K562 (cell line): Measurements from ENCODE around the gene TEDC1. TPM values are rescaled to one million over a fixed set of nuclear protein-coding genes. Genes with fewer than 3 reads are reported as not detected.
A peak's percentile ranks its signal among the peaks of the same experiment; 100 is the strongest.

ENCODE experiments used
- ATAC-seq: fragments of 200-7000 bp; cut with Tn5 transposase; 3 replicates; pipeline ENCODE4 v1.9.1; 2020; ENCODE audit warnings: moderate library complexity
- BruUV-seq: library from RNA; stranded (reverse); fragments of 400-500 nt; replicated peaks from 2 replicates; lab custom pipeline; 2021; lab: Mats Ljungman, UMichigan
- CTCF ChIA-PET: fragments of 300-600 bp; formaldehyde crosslinking; extraction: SDS; loops from one replicate; lab custom pipeline; 2021; ENCODE audit warnings: low intra/inter-chr PET ratio; lab: Yijun Ruan, JAX
- POLR2A ChIA-PET: fragments of 300-600, 350-650 bp; sonication (Branson Sonifier 250); formaldehyde crosslinking; extraction: SDS; loops from one replicate; lab custom pipeline; 2021; ENCODE audit warnings: antibody characterized with exemption, inconsistent platforms; lab: Yijun Ruan, JAX
- DNase-seq, 4 experiments: peaks; one replicate each; pipeline versions ENCODE4 v3.0.0 to v3.0.0-alpha.2; 2011 to 2018; ENCODE audit warnings: low spot score in 3 of 4, mixed read lengths in 3 of 4; ENCODE audit errors: extremely low read depth in 1 of 4
- FAIRE-seq: peaks from 2 replicates; lab custom pipeline; 2011; peaks lifted over from hg19 to GRCh38; lab: Jason Lieb, UNC
- H2AFZ ChIP-seq: 2 replicates; pipeline ENCODE4 v1.6.0; 2011; ENCODE audit warnings: low read depth, low read length, control low read depth, inconsistent platforms
- H3K27ac ChIP-seq: fragments of 200-600 bp; 3 replicates; pipeline ENCODE4 v1.8.0; 2011; ENCODE audit warnings: low read depth, mild to moderate bottlenecking, control low read depth, inconsistent platforms, low read length, moderate library complexity, mixed read lengths; ENCODE audit errors: extremely low read depth
- H3K27me3 ChIP-seq, 2 experiments: fragments of 300-600 bp in 1 of 2; 2 replicates in 1 of 2; 3 replicates in 1 of 2; pipeline versions ENCODE4 v1.6.0 to v1.8.0; 2011; ENCODE audit warnings: inconsistent platforms in 2 of 2, low read length in 2 of 2, mild to moderate bottlenecking in 1 of 2, mixed read lengths in 1 of 2, moderate library complexity in 1 of 2; ENCODE audit not compliant: control insufficient read depth in 2 of 2, insufficient read depth in 2 of 2
- H3K36me3 ChIP-seq: fragments of 300-600 bp; 3 replicates; pipeline ENCODE4 v1.8.0; 2011; ENCODE audit warnings: mild to moderate bottlenecking, low read length, inconsistent platforms; ENCODE audit not compliant: control insufficient read depth, insufficient read depth
- H3K4me1 ChIP-seq, 2 experiments: fragments of 200-600 bp in 1 of 2; replicated peaks in 1 of 2; 2 replicates in 1 of 2; 3 replicates in 1 of 2; pipeline versions ENCODE4 v1.5.1 to v1.8.0; 2011; ENCODE audit warnings: inconsistent platforms in 2 of 2, low read length in 2 of 2, mild to moderate bottlenecking in 1 of 2, mixed read lengths in 1 of 2, moderate library complexity in 1 of 2; ENCODE audit not compliant: control insufficient read depth in 2 of 2, insufficient read depth in 2 of 2
- H3K4me2 ChIP-seq: 2 replicates; pipeline ENCODE4 v1.6.1; 2011; ENCODE audit warnings: low read length, control low read depth, inconsistent platforms, mixed read lengths; ENCODE audit not compliant: insufficient read depth
- H3K4me3 ChIP-seq: fragments of 200-600 bp; sonication (generic), shearing (Covaris generic); 2 replicates; pipeline ENCODE4 v1.5.1; 2016; ENCODE audit warnings: control low read depth, inconsistent platforms
- H3K79me2 ChIP-seq: fragments of 200-600 bp; 3 replicates; pipeline ENCODE4 v1.8.0; 2011; ENCODE audit warnings: low read length, inconsistent platforms; ENCODE audit not compliant: control insufficient read depth, insufficient read depth
- H3K9ac ChIP-seq, 2 experiments: 2 replicates each; pipeline versions ENCODE4 v1.6.0 to v1.6.1; 2011; ENCODE audit warnings: low read depth in 2 of 2, low read length in 2 of 2, control low read depth in 1 of 2, inconsistent platforms in 1 of 2, mild to moderate bottlenecking in 1 of 2, mixed read lengths in 1 of 2; ENCODE audit not compliant: insufficient read depth in 1 of 2
- H3K9me1 ChIP-seq: one replicate; pipeline ENCODE4 v1.6.0; 2011; ENCODE audit warnings: inconsistent platforms, mild to moderate bottlenecking, low read length, moderate library complexity; ENCODE audit not compliant: control insufficient read depth, insufficient read depth
- H3K9me3 ChIP-seq: replicated peaks from 2 replicates; pipeline ENCODE4 v1.5.1; 2011; ENCODE audit warnings: low read depth, low read length, inconsistent platforms; ENCODE audit not compliant: control insufficient read depth, insufficient read depth
- H4K20me1 ChIP-seq: replicated peaks from 2 replicates; pipeline ENCODE4 v1.6.1; 2011; ENCODE audit warnings: low read length, inconsistent platforms, mixed read lengths; ENCODE audit not compliant: control insufficient read depth, insufficient read depth
- CHD1 ChIP-seq: fragments of 200-600 bp; sonication (generic); IDR thresholded peaks from one replicate; pipeline ENCODE4 v1.6.1; 2012; ENCODE audit warnings: mild to moderate bottlenecking, moderate library complexity, low read length, inconsistent platforms
- CREB3L1 ChIP-seq: fragments of 450-650 bp; IDR thresholded peaks from 2 replicates; pipeline ENCODE4 v1.6.1; 2014; ENCODE audit warnings: low read depth, mild to moderate bottlenecking, moderate library complexity, borderline replicate concordance
- E2F6 ChIP-seq, 2 experiments: IDR thresholded peaks; 2 replicates each; pipeline ENCODE4 v1.6.1; 2011; ENCODE audit warnings: borderline replicate concordance in 1 of 2, control low read depth in 1 of 2, low read depth in 1 of 2, low read length in 1 of 2, mild to moderate bottlenecking in 1 of 2, mixed read lengths in 1 of 2, moderate library complexity in 1 of 2; ENCODE audit not compliant: insufficient read depth in 1 of 2, insufficient read length in 1 of 2, poor library complexity in 1 of 2, severe bottlenecking in 1 of 2; ENCODE audit errors: extremely low read depth in 1 of 2
- EGR1 ChIP-seq: fragments of 450-650 bp; conservative IDR thresholded peaks from 2 replicates; pipeline ENCODE4 v1.6.1; 2017; ENCODE audit warnings: mild to moderate bottlenecking
- GABPB1 ChIP-seq: sonication (generic); formaldehyde crosslinking; IDR thresholded peaks from 2 replicates; pipeline ENCODE4 v1.8.0; 2022; ENCODE audit warnings: mild to moderate bottlenecking, missing genetic modification reagents
- ILF3 ChIP-seq: fragments of 450-650 bp; IDR thresholded peaks from 2 replicates; pipeline ENCODE4 v1.6.1; 2018; ENCODE audit warnings: antibody characterized with exemption, mild to moderate bottlenecking, moderate library complexity, borderline replicate concordance
- PHB2 ChIP-seq: fragments of 450-650 bp; IDR thresholded peaks from 2 replicates; pipeline ENCODE4 v1.6.1; 2017; ENCODE audit warnings: low read depth
- SP1 ChIP-seq: sonication (generic); formaldehyde crosslinking; IDR thresholded peaks from 2 replicates; pipeline ENCODE4 v1.8.1; 2022; ENCODE audit warnings: mild to moderate bottlenecking, missing genetic modification reagents
- TEAD1 ChIP-seq, 2 experiments: fragments of 450-650 bp in 1 of 2; sonication (generic) in 1 of 2; formaldehyde crosslinking; IDR thresholded peaks; 2 replicates each; pipeline versions ENCODE4 v1.4.0 to v1.8.0; 2020 to 2022; ENCODE audit warnings: mild to moderate bottlenecking in 2 of 2, missing genetic modification reagents in 1 of 2
- TFAP4 ChIP-seq: sonication (generic); formaldehyde crosslinking; IDR thresholded peaks from 2 replicates; pipeline ENCODE4 v1.8.0; 2022; ENCODE audit warnings: missing genetic modification reagents, mild to moderate bottlenecking, moderate library complexity, borderline replicate concordance
- VEZF1 ChIP-seq: fragments of 200-800 bp; sonication (Bioruptor generic); IDR thresholded peaks from 2 replicates; pipeline ENCODE4 v1.6.1; 2017; ENCODE audit warnings: missing genetic modification characterization, missing compliant biosample characterization
- ZFX ChIP-seq: sonication (generic); formaldehyde crosslinking; IDR thresholded peaks from 2 replicates; pipeline ENCODE4 v1.8.0; 2022; ENCODE audit warnings: mild to moderate bottlenecking, missing genetic modification reagents, moderate library complexity
- ZNF224 ChIP-seq: sonication (generic); formaldehyde crosslinking; IDR thresholded peaks from 2 replicates; pipeline ENCODE4 v1.8.0; 2022; ENCODE audit warnings: mild to moderate bottlenecking, missing genetic modification reagents
- WGBS: fragments of 100-300 bp; shearing (Covaris generic); methylation state at CpG from one replicate; pipeline ENCODE4 v1.1.6; 2016; ENCODE audit warnings: low coverage, mixed read lengths; ENCODE audit not compliant: insufficient coverage; ENCODE audit errors: missing lambda C conversion rate; 5-methylcytosine and 5-hydroxymethylcytosine counted together
- in situ Hi-C: fragments of 300-500 bp; cut with MboI; formaldehyde crosslinking; loops from 4 replicates; pipeline ENCODE4 v1.15.0; 2018; ENCODE audit warnings: inconsistent platforms, mixed read lengths
- intact Hi-C: fragments of 100-400 bp; cut with micrococcal nuclease; formaldehyde crosslinking; loops from 2 replicates; pipeline ENCODE4 v1.14.2; 2022
- polyA plus RNA-seq, 8 experiments: library from polyadenylated mRNA; depleted of rRNA in 4 of 8; stranded (reverse) in 5 of 8; unstranded in 3 of 8; fragments of >200 nt; fragmentation: Nextera tagmentation in 2 of 8; fragmentation: Illumina TruSeq in 1 of 8; extraction: Ambion mirVana in 2 of 8; extraction: Trizol in 1 of 8; gene quantifications; 2 replicates each; pipeline versions ENCODE4 v1.2.1 to v1.2.3, GENCODE V29; 2011 to 2014; ENCODE audit warnings: inconsistent platforms in 1 of 8, missing spikeins in 1 of 8
- total RNA-seq, 7 experiments: library from RNA; depleted of rRNA in 6 of 7; stranded (reverse); fragments of >200 nt in 6 of 7; fragmentation: Illumina TruSeq in 2 of 7; extraction: Trizol in 2 of 7; gene quantifications; 2 replicates each; pipeline versions ENCODE4 v1.2.1 to v1.2.3, GENCODE V29; 2011 to 2021; ENCODE audit warnings: low replicate concordance in 1 of 7
- TF ChIP-seq, protein P1 (sequence below): fragments of 450-650 bp; IDR thresholded peaks from 2 replicates; pipeline ENCODE4 v1.6.1; 2016; ENCODE audit warnings: missing biosample characterization, missing genetic modification characterization

TEDC1 gene
- total and polyA plus RNA-seq, 9 of the 15 experiments (the other 6 are each of a cell fraction or from before 2014, with no cell fraction given) = 0.21 to 28.3 (median 5.9) TPM

GRCh38 chr14:105477660-105478397 is 13.2 kb upstream of the TEDC1 start:
- Histone ChIP-seq H3K9me1 (no peaks in the 10 kb centered on the region), H3K4me3 (no peak overlapping the region), H3K79me2 (no peaks in the 10 kb centered on the region), H3K4me1 (peaks cover 5 to 94% of the 10 kb centered on the region in 2 experiments), H3K36me3 (no peaks in the 10 kb centered on the region), H3K4me2 (no peak overlapping the region), H3K9me3 (no peaks in the 10 kb centered on the region), H3K9ac (no peak overlapping the region), H4K20me1 (no peaks in the 10 kb centered on the region; the same call in 1 of the 2 replicates), H3K27ac (no peak overlapping the region), H3K27me3 (peaks cover 0 to 7% of the 10 kb centered on the region in 2 experiments; a peak in 1 of 5 replicates), H2AFZ (no peak overlapping the region)
- BruUV-seq = no TSS peak
- no peak for ATAC-seq
- in situ Hi-C loops = no loop called here
- intact Hi-C loops = loop anchor here (10.0 kb wide), 1 partner anchor 47 kb away; the partner anchor contains the start of gene TMEM121
- no peak for FAIRE-seq
- peak; percentile 35 to 73 (median 62) for DNase-seq
- WGBS = 7% methylated on average over 13 of the region's 56 CpGs
- POLR2A ChIA-PET = interaction anchor here (0.5 kb wide), 1 partner anchor 29 kb away, joined by 4 read pairs; no protein-coding TSS in a partner anchor
- CTCF ChIA-PET = no interaction called here
- no peak for TF ChIP-seq ILF3
- TF ChIP-seq TFAP4 (CRISPR knock-in tag) = no peak
- TF ChIP-seq E2F6 (IDR thresholded peaks at IDR 0.05; ENCODE audit: borderline replicate concordance in 1 of 2, extremely low read depth in 1 of 2, insufficient read depth in 1 of 2, insufficient read length in 1 of 2, low read depth in 1 of 2, low read length in 1 of 2, poor library complexity in 1 of 2, severe bottlenecking in 1 of 2) = peak in 1 of 2 experiments; percentile 39
- TF ChIP-seq, protein P1, sequence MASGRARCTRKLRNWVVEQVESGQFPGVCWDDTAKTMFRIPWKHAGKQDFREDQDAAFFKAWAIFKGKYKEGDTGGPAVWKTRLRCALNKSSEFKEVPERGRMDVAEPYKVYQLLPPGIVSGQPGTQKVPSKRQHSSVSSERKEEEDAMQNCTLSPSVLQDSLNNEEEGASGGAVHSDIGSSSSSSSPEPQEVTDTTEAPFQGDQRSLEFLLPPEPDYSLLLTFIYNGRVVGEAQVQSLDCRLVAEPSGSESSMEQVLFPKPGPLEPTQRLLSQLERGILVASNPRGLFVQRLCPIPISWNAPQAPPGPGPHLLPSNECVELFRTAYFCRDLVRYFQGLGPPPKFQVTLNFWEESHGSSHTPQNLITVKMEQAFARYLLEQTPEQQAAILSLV (tag) = no peak
- TF ChIP-seq PHB2 = no peak
- TF ChIP-seq ZFX (CRISPR knock-in tag) = no peak
- 0 out of 2 replicates have a peak, but pooled peaks have one; percentile 6 for TF ChIP-seq EGR1
- no peak for TF ChIP-seq ZNF224 (CRISPR knock-in tag)
- TF ChIP-seq TEAD1 (CRISPR knock-in tag; IDR thresholded peaks at IDR 0.05) = no peak
- TF ChIP-seq CREB3L1 = no peak
- TF ChIP-seq GABPB1 (CRISPR knock-in tag) = no peak
- TF ChIP-seq VEZF1 (CRISPR knock-in tag) = 0 out of 2 replicates have a peak, but pooled peaks have one; percentile 17
- TF ChIP-seq SP1 (CRISPR knock-in tag) = no peak
- no peak for TF ChIP-seq CHD1
